GM18526 (cell line): Measurements from ENCODE around the gene ABL1.

ENCODE experiments used
- POLR2A ChIP-seq: IDR thresholded peaks from 3 replicates; pipeline ENCODE4 v1.6.1; 2011; ENCODE audit not compliant: insufficient read length; ENCODE audit errors: extremely low read depth

Gene ABL1

GRCh38 chr9:130823435-130823834 is 11.6 kb upstream of the ABL1 start:
- TF ChIP-seq POLR2A = no peak

DNA sequence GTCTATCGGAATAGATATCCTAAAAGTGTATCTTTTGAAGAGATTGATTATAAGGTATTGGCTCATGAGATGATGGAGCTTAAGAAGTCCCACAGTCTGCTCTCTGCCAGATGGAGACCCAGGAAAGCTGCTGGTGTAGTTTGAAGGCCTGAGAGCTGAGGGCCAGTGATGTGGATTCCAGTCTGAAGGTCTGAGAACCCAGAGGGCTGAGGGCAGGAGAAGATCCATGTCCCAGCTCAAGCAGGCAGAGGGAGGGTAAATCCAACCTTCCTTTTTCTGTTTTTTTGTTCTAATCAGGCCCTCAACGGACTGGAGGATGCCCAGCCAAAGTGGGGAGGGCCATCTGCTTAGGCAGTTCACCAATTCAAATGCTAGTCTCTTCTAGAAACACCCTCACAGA is 11.0 kb upstream of the ABL1 start:
- TF ChIP-seq POLR2A = no peak

DNA sequence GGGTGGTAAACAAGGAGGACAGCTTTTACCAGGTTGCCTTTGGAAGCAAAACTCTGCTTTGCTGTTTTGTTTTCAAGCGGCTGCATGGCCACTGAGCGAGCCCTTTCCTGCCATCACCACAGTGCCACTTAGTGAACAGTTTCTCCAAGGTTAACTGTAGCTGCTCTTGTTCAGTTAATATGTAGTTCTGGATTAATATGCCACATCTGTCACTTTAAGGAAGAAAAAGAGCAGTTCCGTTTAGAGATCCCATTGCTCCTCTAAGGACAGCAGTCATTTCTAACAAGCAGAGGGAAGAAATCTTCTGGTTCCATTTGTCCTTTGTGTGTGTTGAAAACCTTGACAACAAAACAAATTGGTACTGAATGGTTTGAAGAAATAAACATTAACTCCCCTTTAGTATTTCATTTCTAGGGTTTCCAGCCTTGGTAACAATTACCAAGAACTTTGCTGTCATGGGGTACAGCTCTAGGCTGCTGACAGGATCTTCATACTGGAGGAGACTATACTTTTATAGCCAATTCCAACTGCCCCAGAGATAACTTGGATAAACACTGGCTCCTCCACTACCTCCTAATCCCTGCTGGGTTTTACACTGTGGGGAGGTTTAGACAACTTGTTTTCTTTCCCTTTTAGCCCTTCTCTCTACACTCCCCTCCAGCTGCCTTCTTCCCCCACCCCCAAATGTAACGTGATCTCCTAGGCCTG is 10.3 kb upstream of the ABL1 start:
- no peak for TF ChIP-seq POLR2A

DNA sequence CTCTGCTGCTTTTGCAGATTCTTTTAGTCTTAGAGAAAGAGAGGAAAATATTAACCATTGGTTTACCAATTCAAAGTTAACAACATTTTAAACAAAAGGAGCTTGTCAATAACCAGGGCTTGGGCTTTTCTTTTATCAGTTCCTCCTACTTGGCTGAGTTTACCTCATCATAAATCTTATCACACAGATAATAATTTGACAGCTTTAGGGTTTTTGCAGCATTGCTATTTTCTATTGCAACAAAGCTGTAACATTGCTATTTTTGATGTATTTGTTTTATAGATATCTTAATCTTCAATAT is 9.8 kb upstream of the ABL1 start:
- no peak for TF ChIP-seq POLR2A

GRCh38 chr9:130825809-130826208 is 9.2 kb upstream of the ABL1 start:
- no peak for TF ChIP-seq POLR2A

DNA sequence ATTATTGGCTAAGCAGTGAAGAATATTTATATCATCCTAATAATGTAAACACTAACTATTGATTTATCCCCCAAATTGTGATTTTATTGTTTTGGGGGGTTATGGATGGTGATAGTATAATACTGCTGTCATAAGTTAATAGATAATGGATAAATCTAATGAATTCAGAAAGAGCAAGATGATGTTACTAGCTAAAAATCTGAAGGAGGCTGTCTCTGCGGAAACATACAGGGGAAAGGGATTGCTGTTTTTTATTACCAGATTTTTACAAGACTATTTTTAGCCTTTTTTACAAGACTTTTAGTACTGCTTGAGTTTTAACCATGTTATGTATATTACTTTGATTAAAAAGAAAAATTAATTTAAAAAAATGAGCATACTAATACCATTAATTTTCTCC is 5.3 kb upstream of the ABL1 start:
- no peak for TF ChIP-seq POLR2A

DNA sequence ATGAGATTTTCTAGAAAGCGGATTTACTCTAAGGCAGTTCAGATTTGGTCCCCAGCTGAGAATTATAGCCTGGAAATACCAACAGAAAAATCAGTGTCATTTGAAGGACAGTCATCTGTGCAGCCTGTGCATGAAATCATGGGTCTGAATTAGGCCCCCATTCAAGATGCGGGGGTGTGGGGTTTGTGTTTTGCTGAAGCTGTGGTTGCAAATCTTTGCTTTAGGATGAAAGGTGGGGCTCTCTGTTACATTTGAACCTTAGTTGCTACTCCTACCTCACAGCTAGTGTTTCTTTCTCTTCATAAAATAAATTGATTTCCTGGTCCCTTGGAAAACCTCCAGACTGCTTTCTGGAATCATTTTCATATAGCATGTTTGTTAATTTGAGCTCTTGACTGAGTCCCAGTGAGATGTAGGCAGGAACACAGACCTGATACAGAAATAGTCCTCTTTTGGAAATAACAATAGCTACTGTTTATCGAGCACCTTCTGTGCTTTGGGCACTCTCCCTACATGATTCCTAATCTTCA is 4.8 kb upstream of the ABL1 start:
- no peak for TF ChIP-seq POLR2A

DNA sequence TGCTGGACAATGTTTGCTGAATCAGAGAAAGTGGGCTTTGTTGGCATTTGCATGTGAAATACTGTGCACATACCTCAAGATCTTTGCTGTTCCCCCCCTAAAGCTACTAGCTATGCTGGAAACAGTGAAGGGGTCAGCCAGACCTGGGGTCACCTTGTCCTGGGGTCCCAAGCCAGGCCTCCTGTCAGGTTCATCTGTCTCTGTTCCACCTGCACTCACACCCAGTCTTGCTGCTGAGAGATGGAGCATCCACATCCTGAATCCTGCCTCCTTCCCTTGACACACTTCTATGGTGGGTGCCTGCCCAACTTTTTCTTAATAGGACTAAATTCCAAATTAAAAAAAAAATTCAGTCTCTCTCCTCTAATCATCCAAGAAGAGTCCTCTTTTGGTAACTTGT is 4.0 kb upstream of the ABL1 start:
- no peak for TF ChIP-seq POLR2A

DNA sequence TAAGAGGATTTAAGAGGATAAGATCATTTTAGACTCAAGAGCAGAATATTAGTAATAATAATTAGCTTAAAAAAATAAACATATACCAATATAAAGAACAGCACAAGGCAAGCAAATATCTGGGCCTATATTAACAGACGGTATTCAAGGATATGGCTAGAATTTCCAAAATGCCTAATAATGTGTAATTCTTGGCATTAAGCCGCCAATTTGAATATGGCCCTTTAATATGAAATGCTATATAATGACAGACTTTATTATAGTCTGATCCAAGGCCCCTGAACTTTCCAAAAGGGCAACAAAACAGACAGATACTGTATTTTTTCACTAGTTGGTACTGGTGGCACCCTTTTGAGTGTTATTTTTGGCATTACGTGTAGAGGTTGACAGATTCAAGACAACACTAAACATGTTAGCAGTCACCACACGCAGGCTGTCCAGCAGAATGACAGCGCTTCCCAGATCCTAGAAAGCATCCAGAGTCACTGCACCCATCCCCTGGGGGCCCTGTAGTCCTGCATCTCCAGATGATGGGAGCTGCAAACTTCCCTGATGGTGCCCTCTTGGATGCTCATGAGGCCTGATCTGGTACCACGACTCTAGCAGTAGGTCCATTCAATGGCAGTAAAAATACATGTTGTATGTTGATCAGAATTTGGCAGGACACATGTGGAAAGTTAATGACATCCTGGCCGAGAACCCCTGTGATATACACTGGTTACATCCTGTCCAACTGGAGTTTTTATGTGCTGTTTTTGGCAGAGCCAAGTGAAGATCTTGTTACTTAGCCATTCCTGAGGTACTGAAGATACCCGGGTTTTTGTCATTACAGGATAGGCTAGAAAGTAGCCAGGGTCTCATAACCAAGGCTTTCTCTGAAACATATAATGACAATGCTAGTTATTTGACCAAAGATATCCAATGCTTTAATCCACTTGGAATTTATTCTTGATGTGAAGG is 1.7 kb upstream of the ABL1 start:
- TF ChIP-seq POLR2A = no peak

- no peak for TF ChIP-seq POLR2A
Observed at GRCh38 chr9:130835441-130836298, 616 bp downstream of the ABL1 start.

DNA sequence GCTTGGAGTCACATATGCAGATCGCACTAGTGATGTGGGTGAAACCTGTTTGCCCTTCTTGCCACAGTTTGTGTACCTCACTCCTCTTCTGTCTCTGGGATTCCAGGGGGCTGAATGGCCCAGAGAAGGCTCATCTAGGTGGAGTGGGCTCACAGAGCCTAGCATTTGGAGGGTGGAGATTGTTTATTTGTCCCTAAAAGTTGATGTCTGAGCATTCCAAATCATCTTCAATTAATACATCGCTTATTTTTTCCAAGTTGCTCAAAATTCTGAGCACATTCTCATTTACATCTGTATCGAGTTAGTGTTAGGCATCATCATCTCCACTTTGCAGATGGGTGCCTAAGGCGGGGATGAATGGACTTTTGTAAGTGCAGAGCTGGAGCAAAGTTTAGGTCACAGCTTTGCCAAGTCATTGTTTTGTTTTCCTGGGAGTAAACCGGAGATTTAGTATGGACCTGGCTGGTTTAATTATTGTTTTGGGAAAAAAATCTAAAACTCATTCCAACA is 2.0 kb downstream of the ABL1 start:
- no peak for TF ChIP-seq POLR2A

DNA sequence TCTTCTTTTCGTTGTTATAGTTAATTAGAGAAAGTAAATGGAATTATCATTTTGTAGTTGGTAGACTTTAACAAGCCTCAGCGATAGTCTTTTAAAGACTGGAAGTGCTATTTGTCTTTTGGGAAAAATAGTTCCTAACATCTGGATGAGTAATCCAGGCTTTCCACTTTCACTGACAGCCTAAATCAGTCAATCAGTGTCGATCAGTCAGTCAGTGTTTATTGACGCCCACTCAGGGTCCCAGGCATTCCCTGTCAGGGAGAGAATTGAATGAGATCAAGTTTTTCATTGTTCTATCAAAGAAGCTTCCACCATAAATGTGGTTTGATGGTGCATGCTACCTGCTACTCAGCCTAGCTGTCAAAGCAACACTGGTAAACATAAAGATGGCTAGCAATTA is 2.6 kb downstream of the ABL1 start:
- TF ChIP-seq POLR2A = no peak

DNA sequence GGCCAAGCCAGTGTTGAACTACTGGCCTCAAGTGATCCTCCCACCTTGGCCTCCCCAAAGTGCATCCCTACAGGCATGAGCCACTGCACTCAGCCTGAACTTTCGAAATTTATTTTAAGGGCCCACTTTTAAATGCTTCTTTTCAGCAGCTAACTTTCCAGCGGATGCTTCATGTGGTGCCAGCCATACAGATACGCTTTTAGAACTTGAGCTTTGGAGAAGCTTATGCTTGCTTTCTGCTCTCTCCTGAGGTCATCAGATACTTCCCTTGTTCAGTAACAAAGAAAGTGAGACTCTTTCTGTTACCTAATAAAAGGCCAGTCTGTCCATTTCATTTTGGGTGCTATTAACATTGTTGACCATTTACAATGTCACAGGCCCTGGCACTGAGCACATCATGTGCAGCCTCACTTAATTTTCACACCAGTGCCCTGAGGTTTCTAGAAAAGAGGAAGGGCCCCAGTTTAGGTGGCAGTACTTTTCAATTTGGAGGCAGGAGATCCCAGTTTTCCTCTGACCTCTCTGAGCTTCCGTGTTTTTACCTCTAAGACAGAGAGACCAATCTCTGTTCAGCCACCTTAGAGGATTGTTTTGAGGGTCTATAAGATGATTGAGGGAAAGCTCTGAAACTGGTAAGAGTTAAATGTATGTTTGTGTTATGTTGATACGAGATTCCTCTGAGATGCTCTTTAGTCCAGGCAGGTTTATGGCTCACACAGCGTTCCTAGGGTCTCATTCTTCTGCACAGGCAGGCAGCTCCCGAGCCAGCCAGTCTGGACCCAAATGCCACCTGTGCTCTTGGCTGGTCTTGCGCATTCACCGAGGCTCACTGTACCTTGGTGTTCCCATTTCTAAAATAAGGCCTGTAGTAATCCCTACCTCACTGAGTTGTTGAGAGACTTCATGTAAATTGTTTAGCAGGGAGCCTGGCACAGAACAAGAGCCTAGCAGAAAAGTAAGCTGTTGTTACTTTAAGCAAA is 4.4 kb downstream of the ABL1 start:
- TF ChIP-seq POLR2A = no peak

- no peak for TF ChIP-seq POLR2A
Observed at GRCh38 chr9:130842545-130842944, 7.5 kb downstream of the ABL1 start.
